Gastrocnemius medialis (tissue), 4 donors: ENCODE results near the gene NR1D1.

ENCODE experiments used
- POLR2A ChIP-seq, 2 donors: fragments of 450-650 bp; IDR thresholded peaks; one replicate each; pipeline ENCODE4 v1.6.1; 2017; ENCODE audit warnings: antibody characterized with exemption in 2 of 2, mild to moderate bottlenecking in 2 of 2, moderate library complexity in 2 of 2
- TF ChIP-seq, protein P1 (sequence below), 5 experiments: fragments of 450-650 bp in 3 of 5; fragments of 200-600 bp in 2 of 5; sonication (generic) in 2 of 5; IDR thresholded peaks in 4 of 5; conservative IDR thresholded peaks in 1 of 5; 1 replicate in 4 of 5; 2 replicates in 1 of 5; pipeline ENCODE4 v1.5.1; 2016 to 2019; ENCODE audit warnings: antibody characterized with exemption in 5 of 5, mild to moderate bottlenecking in 3 of 5, moderate library complexity in 3 of 5

DNA sequence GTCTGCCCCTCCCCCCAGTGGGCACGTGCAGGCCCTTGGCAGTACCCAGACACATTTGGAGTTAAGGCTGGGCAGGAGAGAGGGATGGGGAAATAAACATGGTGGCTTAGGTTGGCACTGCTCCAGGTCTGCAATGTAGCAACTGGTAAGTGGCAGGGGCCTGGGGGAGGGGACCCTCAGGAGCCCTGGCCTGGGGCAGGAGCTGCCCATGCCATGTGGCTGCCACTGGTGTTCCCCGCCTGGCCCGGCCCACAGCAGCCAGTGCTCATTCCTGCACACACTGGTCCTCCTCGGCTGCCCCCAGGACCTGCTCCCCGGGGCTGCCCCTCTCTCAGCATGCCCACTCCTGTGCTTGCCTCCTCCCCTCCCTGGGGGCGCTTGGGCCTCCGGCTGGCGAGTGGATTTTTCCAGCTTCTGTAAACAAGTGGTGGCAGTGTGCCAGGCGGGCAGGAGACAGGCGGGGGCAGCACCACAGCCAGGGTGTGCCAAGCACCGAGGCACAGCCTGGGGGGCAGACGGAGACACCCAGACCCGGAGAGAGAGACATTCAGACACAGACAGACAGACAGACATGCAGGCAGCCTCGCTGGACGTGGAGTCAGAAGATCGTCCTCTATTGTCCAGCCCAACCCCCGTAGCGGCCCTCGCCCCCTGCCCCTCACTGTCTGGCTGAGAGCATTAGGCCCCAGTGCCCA, 28.2 kb downstream of the NR1D1 start:
- TF ChIP-seq, protein P1, sequence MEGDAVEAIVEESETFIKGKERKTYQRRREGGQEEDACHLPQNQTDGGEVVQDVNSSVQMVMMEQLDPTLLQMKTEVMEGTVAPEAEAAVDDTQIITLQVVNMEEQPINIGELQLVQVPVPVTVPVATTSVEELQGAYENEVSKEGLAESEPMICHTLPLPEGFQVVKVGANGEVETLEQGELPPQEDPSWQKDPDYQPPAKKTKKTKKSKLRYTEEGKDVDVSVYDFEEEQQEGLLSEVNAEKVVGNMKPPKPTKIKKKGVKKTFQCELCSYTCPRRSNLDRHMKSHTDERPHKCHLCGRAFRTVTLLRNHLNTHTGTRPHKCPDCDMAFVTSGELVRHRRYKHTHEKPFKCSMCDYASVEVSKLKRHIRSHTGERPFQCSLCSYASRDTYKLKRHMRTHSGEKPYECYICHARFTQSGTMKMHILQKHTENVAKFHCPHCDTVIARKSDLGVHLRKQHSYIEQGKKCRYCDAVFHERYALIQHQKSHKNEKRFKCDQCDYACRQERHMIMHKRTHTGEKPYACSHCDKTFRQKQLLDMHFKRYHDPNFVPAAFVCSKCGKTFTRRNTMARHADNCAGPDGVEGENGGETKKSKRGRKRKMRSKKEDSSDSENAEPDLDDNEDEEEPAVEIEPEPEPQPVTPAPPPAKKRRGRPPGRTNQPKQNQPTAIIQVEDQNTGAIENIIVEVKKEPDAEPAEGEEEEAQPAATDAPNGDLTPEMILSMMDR (IDR thresholded peaks at IDR 0.05 in 4 of 5, conservative IDR thresholded peaks at IDR 0.05 in 1 of 5): peak in 1 of 5 experiments; percentile 14
- peak in 1 of 2 donors; percentile 24 for TF ChIP-seq POLR2A (IDR thresholded peaks at IDR 0.05)
